Measurements from ENCODE around the gene APOL3.

Gene APOL3

DNA sequence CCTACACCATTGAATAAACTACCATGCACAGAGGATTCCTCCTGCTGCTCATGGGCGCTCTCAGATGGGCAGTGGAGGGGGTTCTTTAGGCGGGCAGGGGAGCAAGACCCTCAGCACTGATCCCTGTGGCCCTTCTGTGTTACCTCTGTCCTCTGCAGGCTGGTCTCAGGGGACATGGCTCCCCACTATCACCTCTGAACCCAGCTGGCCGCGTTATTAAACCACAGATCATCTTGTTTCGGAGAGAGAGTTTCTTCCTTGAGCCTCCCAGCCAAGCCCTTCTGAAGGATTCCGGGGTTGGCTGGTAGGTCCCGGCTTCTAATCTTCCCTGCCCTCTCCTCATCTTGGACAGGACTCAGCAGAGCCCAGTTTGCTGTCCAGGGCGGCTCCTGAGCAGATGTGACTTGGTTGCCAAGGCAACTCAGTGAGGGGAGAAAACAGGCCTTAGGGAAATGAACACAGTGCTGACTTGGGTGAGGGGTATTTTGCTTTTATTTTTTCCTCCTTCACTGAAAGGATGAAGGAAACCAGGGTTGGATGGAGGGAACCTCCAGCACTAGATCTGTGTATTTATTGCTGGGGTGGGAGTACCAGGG, 13.3 kb downstream of the APOL3 start:
- Histone ChIP-seq H3K9ac (ENCODE audit: low read depth, low read length, poor library complexity, severe bottlenecking) (no peak overlapping the region), H3K9me2 (replicated peaks; ENCODE audit: low read depth, low read length) (no peaks in the 10 kb centered on the region), H3K4me3 (ENCODE audit: low read length, poor library complexity, severe bottlenecking) (no peak overlapping the region), H3K4me1 (ENCODE audit: insufficient read depth, low read length, poor library complexity, severe bottlenecking) (peaks cover 15% of the 10 kb centered on the region), H3K79me2 (ENCODE audit: insufficient read depth, low read length) (no peaks in the 10 kb centered on the region), H3K36me3 (ENCODE audit: insufficient read depth, low read length) (no peaks in the 10 kb centered on the region), H3F3A (ENCODE audit: low read depth) (no peaks in the 10 kb centered on the region), H2AFZ (ENCODE audit: low read length) (no peak overlapping the region), H3K9me3 (ENCODE audit: insufficient read depth, low read depth, low read length) (no peaks in the 10 kb centered on the region), H3K4me2 (ENCODE audit: low read depth, low read length, poor library complexity, severe bottlenecking) (no peak overlapping the region), H4K20me1 (ENCODE audit: insufficient read depth, low read length, poor library complexity, severe bottlenecking) (no peaks in the 10 kb centered on the region), H3K27me3 (ENCODE audit: insufficient read depth, low read length, poor library complexity, severe bottlenecking) (no peaks in the 10 kb centered on the region)
- TF ChIP-seq EZH2phosphoT487 (IDR thresholded peaks at IDR 0.05; ENCODE audit: borderline replicate concordance): no peak
- TF ChIP-seq, protein P1, sequence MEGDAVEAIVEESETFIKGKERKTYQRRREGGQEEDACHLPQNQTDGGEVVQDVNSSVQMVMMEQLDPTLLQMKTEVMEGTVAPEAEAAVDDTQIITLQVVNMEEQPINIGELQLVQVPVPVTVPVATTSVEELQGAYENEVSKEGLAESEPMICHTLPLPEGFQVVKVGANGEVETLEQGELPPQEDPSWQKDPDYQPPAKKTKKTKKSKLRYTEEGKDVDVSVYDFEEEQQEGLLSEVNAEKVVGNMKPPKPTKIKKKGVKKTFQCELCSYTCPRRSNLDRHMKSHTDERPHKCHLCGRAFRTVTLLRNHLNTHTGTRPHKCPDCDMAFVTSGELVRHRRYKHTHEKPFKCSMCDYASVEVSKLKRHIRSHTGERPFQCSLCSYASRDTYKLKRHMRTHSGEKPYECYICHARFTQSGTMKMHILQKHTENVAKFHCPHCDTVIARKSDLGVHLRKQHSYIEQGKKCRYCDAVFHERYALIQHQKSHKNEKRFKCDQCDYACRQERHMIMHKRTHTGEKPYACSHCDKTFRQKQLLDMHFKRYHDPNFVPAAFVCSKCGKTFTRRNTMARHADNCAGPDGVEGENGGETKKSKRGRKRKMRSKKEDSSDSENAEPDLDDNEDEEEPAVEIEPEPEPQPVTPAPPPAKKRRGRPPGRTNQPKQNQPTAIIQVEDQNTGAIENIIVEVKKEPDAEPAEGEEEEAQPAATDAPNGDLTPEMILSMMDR (conservative IDR thresholded peaks at IDR 0.05; ENCODE audit: low read length): no peak

DNA sequence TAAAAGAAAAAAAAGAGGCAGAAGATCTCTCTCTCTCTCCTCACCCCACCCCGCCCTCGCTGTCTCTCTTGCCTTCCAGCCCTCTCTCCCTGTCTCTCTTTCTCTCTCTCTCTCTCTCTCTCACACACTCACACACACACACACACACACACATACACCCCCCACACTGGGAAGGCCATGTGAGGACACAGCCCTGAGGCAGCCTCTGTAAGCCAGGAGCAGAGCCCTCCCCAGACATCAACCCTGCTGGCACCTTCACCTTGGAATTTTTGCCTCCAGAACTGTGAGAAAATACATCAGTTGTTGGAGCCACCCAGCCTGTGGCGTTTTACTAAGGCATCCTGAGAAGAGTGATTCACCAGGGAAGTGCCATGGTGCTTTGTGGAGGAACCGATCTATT, 14.7 kb downstream of the APOL3 start:
- no peak overlapping the region for H3K9ac ChIP-seq (ENCODE audit: low read depth, low read length, poor library complexity, severe bottlenecking)
- H2AFZ ChIP-seq (ENCODE audit: low read length): no peak overlapping the region
- TF ChIP-seq, protein P1 (conservative IDR thresholded peaks at IDR 0.05; ENCODE audit: low read length): no peak
- TF ChIP-seq EZH2phosphoT487 (IDR thresholded peaks at IDR 0.05; ENCODE audit: borderline replicate concordance): no peak
- no peaks in the 10 kb centered on the region for H4K20me1 ChIP-seq (ENCODE audit: insufficient read depth, low read length, poor library complexity, severe bottlenecking)
- H3K9me2 ChIP-seq (replicated peaks; ENCODE audit: low read depth, low read length): no peaks in the 10 kb centered on the region
- no peaks in the 10 kb centered on the region for H3K79me2 ChIP-seq (ENCODE audit: insufficient read depth, low read length)
- peaks cover 15% of the 10 kb centered on the region for H3K4me1 ChIP-seq (ENCODE audit: insufficient read depth, low read length, poor library complexity, severe bottlenecking)
- H3F3A ChIP-seq (ENCODE audit: low read depth): no peaks in the 10 kb centered on the region
- no peaks in the 10 kb centered on the region for H3K36me3 ChIP-seq (ENCODE audit: insufficient read depth, low read length)
- H3K4me2 ChIP-seq (ENCODE audit: low read depth, low read length, poor library complexity, severe bottlenecking): no peak overlapping the region
- no peak overlapping the region for H3K4me3 ChIP-seq (ENCODE audit: low read length, poor library complexity, severe bottlenecking)
- H3K9me3 ChIP-seq (ENCODE audit: insufficient read depth, low read depth, low read length): no peaks in the 10 kb centered on the region
- no peaks in the 10 kb centered on the region for H3K27me3 ChIP-seq (ENCODE audit: insufficient read depth, low read length, poor library complexity, severe bottlenecking)

DNA sequence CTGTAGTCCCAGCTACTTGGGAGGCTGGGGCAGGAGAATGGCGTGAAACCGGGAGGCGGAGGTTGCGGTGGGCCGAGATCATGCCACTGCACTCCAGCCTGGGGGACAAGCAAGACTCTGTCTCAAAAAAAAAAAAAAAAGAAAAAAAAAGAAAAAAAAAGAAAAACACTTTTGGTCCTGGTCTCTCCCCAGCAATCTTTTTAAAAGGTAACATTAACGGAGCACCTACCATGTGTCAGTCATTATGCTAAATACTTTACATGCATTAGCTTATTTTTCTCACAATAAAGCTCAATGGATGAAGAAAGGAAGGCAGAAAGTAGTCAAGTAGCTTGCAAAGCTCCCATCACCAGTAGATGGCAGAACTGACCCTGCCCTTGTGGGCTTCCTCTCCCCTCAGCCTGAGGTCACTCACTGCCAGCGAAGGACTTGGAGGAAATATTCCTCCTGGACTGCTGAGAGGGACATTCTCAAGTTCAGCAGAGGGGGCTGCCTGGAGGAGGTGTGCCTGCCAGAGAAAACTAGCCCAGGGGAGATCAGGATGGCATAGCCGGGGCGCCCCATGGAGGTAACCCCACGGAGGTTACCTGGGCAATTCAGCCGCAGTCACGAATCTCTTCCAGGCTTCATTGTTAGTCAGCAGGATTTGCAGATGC, 15.5 kb downstream of the APOL3 start:
- no peaks in the 10 kb centered on the region for H4K20me1 ChIP-seq (ENCODE audit: insufficient read depth, low read length, poor library complexity, severe bottlenecking)
- no peak overlapping the region for H3K9ac ChIP-seq (ENCODE audit: low read depth, low read length, poor library complexity, severe bottlenecking)
- H3F3A ChIP-seq (ENCODE audit: low read depth): no peaks in the 10 kb centered on the region
- TF ChIP-seq, protein P1 (conservative IDR thresholded peaks at IDR 0.05; ENCODE audit: low read length): peak; percentile 90
- no peak for TF ChIP-seq EZH2phosphoT487 (IDR thresholded peaks at IDR 0.05; ENCODE audit: borderline replicate concordance)
- H2AFZ ChIP-seq (ENCODE audit: low read length): peak overlapping the region; percentile 39; the same call in 1 of the 2 replicates
- H3K4me1 ChIP-seq (ENCODE audit: insufficient read depth, low read length, poor library complexity, severe bottlenecking): peaks cover 15% of the 10 kb centered on the region
- H3K36me3 ChIP-seq (ENCODE audit: insufficient read depth, low read length): no peaks in the 10 kb centered on the region
- H3K79me2 ChIP-seq (ENCODE audit: insufficient read depth, low read length): no peaks in the 10 kb centered on the region
- no peaks in the 10 kb centered on the region for H3K9me2 ChIP-seq (replicated peaks; ENCODE audit: low read depth, low read length)
- no peaks in the 10 kb centered on the region for H3K27me3 ChIP-seq (ENCODE audit: insufficient read depth, low read length, poor library complexity, severe bottlenecking)
- H3K9me3 ChIP-seq (ENCODE audit: insufficient read depth, low read depth, low read length): no peaks in the 10 kb centered on the region
- peak overlapping the region; percentile 2 for H3K4me2 ChIP-seq (ENCODE audit: low read depth, low read length, poor library complexity, severe bottlenecking)
- H3K4me3 ChIP-seq (ENCODE audit: low read length, poor library complexity, severe bottlenecking): no peak overlapping the region
